Progenitor cell of endocrine pancreas (in vitro differentiated cells): ENCODE data around the gene NAV2. TPM values are rescaled to one million over a fixed set of nuclear protein-coding genes. Genes with fewer than 3 reads are reported as not detected.

Source experiments
- DNase-seq: peaks from one replicate; pipeline ENCODE4 v3.0.0; 2021; ENCODE audit warnings: low spot score; ENCODE audit not compliant: unreplicated experiment
- H3K27ac Mint-ChIP-seq: 2 replicates; pipeline ENCODE4 v1.8.0; 2021; ENCODE audit warnings: mild to moderate bottlenecking, moderate library complexity, mixed read lengths
- H3K27me3 Mint-ChIP-seq: 2 replicates; pipeline ENCODE4 v1.8.0; 2021; ENCODE audit warnings: mixed read lengths
- H3K36me3 Mint-ChIP-seq: 2 replicates; pipeline ENCODE4 v1.8.0; 2022; ENCODE audit warnings: mixed read lengths; ENCODE audit not compliant: insufficient read depth
- H3K4me1 Mint-ChIP-seq: 2 replicates; pipeline ENCODE4 v1.8.0; 2021; ENCODE audit warnings: low read depth, mixed read lengths
- H3K4me3 Mint-ChIP-seq: 2 replicates; pipeline ENCODE4 v1.8.0; 2021; ENCODE audit warnings: low read depth, mild to moderate bottlenecking, moderate library complexity, mixed read lengths
- H3K9me3 Mint-ChIP-seq: 2 replicates; pipeline ENCODE4 v1.8.0; 2021; ENCODE audit warnings: low read depth, mixed read lengths
- total RNA-seq: library from RNA; stranded (reverse); gene quantifications from 2 replicates; pipeline ENCODE4 v1.2.1, GENCODE V29; 2021
- TF ChIP-seq, protein P1 (sequence below): fragments of 200-600 bp; sonication (generic); IDR thresholded peaks from one replicate; pipeline ENCODE4 v1.5.0; 2021; ENCODE audit warnings: antibody characterized with exemption, mild to moderate bottlenecking; ENCODE audit not compliant: unreplicated experiment

Gene NAV2
- total RNA-seq, 1 donor from 2014 or later, result 88.3 TPM

DNA sequence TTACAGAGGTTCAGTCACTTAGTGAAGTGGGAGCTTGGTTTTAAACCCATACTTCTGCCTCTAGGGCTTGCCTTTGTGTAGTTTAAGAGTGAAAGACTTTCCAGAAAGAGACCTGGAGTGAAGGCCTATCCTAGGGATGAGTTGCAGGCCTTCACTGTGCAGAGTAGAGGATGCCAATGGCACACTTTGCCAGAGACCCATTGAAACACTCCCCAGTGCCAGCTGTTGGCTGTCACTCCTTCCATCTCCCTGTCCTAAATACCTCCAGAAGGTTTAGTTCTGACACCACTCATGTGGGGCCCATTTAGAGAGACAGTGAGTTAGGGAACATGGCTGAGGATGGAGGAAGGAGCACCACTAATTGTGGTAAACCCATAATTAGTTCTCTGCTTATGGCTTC, 31.5 kb downstream of the NAV2 start:
- no peak for DNase-seq
- Mint-ChIP-seq H3K27me3 (peaks cover 3% of the 10 kb centered on the region), H3K27ac (no peak overlapping the region), H3K36me3 (no peaks in the 10 kb centered on the region), H3K4me3 (no peak overlapping the region), H3K4me1 (peaks cover 12% of the 10 kb centered on the region), H3K9me3 (no peaks in the 10 kb centered on the region)
- TF ChIP-seq, protein P1, sequence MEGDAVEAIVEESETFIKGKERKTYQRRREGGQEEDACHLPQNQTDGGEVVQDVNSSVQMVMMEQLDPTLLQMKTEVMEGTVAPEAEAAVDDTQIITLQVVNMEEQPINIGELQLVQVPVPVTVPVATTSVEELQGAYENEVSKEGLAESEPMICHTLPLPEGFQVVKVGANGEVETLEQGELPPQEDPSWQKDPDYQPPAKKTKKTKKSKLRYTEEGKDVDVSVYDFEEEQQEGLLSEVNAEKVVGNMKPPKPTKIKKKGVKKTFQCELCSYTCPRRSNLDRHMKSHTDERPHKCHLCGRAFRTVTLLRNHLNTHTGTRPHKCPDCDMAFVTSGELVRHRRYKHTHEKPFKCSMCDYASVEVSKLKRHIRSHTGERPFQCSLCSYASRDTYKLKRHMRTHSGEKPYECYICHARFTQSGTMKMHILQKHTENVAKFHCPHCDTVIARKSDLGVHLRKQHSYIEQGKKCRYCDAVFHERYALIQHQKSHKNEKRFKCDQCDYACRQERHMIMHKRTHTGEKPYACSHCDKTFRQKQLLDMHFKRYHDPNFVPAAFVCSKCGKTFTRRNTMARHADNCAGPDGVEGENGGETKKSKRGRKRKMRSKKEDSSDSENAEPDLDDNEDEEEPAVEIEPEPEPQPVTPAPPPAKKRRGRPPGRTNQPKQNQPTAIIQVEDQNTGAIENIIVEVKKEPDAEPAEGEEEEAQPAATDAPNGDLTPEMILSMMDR, result no peak

DNA sequence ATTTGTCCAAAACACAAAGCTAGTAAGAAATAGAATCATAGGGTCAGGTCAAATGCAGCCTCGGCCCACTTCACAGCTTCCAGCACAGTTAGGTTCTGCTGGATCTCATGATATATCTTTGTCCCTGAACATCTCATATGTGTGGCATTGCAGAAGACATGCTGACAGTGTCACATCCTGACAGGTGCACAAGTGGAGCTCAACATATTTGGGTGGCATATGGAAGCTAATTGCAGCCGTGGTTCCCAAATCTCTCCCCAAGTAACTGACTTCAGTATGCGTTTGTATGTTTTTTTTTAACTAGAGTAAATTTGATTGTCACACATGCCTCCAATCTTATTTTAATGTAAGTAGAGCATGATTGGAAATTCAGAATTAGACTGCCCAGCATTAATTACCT, 33.4 kb downstream of the NAV2 start:
- H3K4me1 Mint-ChIP-seq, result peaks cover 5% of the 10 kb centered on the region
- H3K9me3 Mint-ChIP-seq, result no peaks in the 10 kb centered on the region
- H3K27ac Mint-ChIP-seq, result no peak overlapping the region
- TF ChIP-seq, protein P1, result no peak
- no peak overlapping the region for H3K4me3 Mint-ChIP-seq
- no peak for DNase-seq
- H3K36me3 Mint-ChIP-seq, result no peaks in the 10 kb centered on the region
- H3K27me3 Mint-ChIP-seq, result peaks cover 14% of the 10 kb centered on the region

DNA sequence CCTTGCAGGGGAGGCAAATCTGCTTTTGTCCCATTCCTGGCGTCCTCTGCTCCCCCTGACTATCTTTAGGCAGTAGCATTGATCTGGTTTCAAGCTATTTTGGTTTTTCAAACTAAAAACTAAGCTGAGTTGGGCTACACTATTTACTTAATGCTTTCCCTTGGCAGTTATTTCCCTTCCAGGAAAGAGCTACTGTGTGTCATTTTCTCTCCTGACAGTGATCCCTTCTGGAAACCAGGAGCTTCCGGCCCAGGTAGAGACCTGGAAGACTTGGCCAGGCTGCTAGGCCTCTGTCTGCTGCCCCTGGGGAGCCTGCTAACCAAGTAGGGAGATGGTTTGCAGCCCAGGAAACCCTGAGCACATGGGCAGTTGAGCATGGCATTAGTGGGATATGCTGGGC, 35.0 kb downstream of the NAV2 start:
- H3K4me1 Mint-ChIP-seq, result peaks cover 5% of the 10 kb centered on the region
- H3K4me3 Mint-ChIP-seq, result no peak overlapping the region
- no peak overlapping the region for H3K27ac Mint-ChIP-seq
- peaks cover 19% of the 10 kb centered on the region for H3K27me3 Mint-ChIP-seq
- DNase-seq, result no peak
- TF ChIP-seq, protein P1, result no peak
- H3K36me3 Mint-ChIP-seq, result no peaks in the 10 kb centered on the region
- no peaks in the 10 kb centered on the region for H3K9me3 Mint-ChIP-seq

DNA sequence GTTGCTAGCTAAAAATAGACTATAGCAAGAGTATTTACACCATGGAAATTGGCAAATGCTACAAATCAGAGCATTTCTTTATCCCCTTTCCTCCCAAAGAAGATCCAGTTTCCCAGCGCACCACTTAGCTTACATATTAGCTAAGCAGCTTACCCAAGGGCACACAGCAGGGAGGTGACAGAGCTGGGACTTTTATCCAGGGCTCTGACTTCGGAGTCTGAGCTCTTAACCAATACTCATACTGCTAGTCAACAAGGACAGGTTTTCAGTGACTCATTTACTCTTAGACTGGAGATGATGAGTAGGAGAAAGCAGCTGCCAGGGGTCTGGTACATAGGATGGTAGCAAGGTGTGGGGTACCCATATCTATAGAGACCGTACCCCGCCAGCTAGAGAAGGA, 38.4 kb downstream of the NAV2 start:
- Mint-ChIP-seq H3K36me3 (no peaks in the 10 kb centered on the region), H3K4me3 (no peak overlapping the region), H3K9me3 (no peaks in the 10 kb centered on the region), H3K27me3 (peaks cover 19% of the 10 kb centered on the region), H3K27ac (no peak overlapping the region), H3K4me1 (peaks cover 7% of the 10 kb centered on the region)
- TF ChIP-seq, protein P1, result no peak
- no peak for DNase-seq

DNA sequence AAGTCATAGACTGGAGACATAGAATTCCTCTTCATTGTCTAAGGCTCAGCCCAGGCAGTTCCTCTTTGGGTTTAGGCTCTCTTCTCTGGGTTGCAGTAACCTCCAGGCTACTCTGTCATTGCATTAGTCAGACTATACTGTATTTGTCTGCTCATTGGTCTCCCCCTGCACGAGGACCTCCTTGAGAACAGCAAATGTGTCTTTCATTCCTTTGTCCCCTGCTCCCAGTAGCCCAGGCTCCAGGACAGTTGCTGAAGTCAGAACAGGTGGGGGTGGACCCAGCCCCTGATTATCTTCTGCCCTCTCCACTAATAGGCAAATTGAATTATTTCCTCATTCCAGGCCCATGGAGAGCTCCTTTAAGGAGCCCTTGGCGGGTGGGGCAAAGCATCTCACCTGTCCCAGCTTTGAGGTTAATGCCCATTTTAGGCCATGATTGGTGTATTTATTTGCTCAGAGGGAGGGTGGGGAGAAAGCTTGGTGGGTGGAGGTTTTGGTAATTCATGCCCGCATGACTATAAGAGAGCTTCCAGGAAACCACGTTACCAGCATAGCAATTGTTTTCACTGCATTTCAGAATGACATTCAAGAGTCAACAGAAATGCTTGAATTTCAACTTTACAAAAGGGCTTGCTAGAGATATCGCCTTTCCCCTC, 40.9 kb downstream of the NAV2 start:
- H3K27me3 Mint-ChIP-seq, result peaks cover 17% of the 10 kb centered on the region
- H3K9me3 Mint-ChIP-seq, result no peaks in the 10 kb centered on the region
- no peak overlapping the region for H3K27ac Mint-ChIP-seq
- DNase-seq, result no peak
- TF ChIP-seq, protein P1, result no peak
- no peak overlapping the region for H3K4me3 Mint-ChIP-seq
- H3K4me1 Mint-ChIP-seq, result peaks cover 7% of the 10 kb centered on the region
- H3K36me3 Mint-ChIP-seq, result no peaks in the 10 kb centered on the region
